Keratinocyte (primary cell): ENCODE data around the gene SSTR5.

ENCODE experiments used
- CTCF ChIP-seq, 3 experiments: IDR thresholded peaks in 1 of 3; conservative IDR thresholded peaks in 1 of 3; optimal IDR thresholded peaks in 1 of 3; 2 replicates in 2 of 3; 3 replicates in 1 of 3; pipeline versions ENCODE3 to v1.5.1; 2011; ENCODE audit warnings: low read length in 3 of 3, mild to moderate bottlenecking in 3 of 3, moderate library complexity in 2 of 3, control low read depth in 1 of 3, inconsistent platforms in 1 of 3; ENCODE audit not compliant: insufficient read depth in 2 of 3; ENCODE audit errors: extremely low read depth in 1 of 3
- EZH2 ChIP-seq: IDR thresholded peaks from one replicate; pipeline ENCODE4 v1.6.1; 2012; ENCODE audit warnings: inconsistent platforms, mild to moderate bottlenecking, low read length, moderate library complexity

- TF ChIP-seq CTCF (optimal IDR thresholded peaks at IDR 0.05 in 1 of 3, IDR thresholded peaks at IDR 0.05 in 1 of 3, conservative IDR thresholded peaks at IDR 0.05 in 1 of 3; ENCODE audit: extremely low read depth in 1 of 3, insufficient read depth in 2 of 3, low read length in 3 of 3) = no peak
- no peak for TF ChIP-seq EZH2
Measured at GRCh38 chr16:1051446-1051845, 21.1 kb upstream of the SSTR5 start.
